NCI-H1092 (cell line): ENCODE measurements around the gene CA6.
"Not testable (repeated sequence)": the region's sequence is repeated elsewhere in the genome, so short reads cannot be mapped to it uniquely, and the experiment has no call there.

Experiments used
- DNase-seq: peaks from one replicate; lab custom pipeline; 2025; lab: John Stamatoyannopoulos, UW

CA6 gene

DNA sequence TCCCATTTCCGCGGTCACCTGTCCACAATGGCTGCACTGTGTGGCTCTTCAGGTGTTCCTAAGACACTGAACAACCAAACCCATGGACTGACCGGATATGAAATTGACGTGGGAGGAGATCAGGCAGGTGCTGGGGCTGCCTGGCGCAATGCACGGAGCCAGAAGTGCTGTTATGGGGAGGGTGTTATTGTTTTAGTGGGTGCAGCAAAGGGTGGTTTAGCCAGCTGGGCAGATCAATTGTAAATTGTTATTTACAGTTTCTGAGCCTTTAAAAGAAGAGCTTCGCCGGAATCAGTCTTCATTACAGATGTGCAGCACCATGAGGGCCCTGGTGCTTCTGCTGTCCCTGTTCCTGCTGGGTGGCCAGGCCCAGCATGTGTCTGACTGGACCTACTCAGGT lies at the start of gene CA6:
Gene CA6, plus strand, starts transcription at position 301 of the 400 bp plus-strand sequence. Its CDS starts 19 bp downstream, at position 320.
- no peak for DNase-seq

DNA sequence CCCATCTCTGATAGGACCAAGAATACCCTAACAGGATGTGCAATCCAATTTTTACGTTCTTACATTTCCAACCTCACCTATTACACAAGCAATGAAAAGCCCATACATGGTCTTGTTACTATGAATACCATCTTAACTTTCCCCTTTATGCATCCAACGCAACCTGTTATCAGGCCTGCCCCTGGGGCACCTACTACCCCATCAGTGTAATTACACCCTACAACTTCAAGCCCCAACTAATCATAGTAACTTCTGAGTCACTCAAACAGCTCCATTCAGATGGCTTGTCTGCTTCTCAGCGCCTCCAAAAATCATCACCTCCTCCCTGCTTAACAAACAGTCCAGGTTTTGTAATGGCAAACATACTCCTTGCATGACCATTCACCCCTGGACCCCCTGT lies 48.9 kb upstream of the CA6 start:
- DNase-seq = not testable (repeated sequence)

DNA sequence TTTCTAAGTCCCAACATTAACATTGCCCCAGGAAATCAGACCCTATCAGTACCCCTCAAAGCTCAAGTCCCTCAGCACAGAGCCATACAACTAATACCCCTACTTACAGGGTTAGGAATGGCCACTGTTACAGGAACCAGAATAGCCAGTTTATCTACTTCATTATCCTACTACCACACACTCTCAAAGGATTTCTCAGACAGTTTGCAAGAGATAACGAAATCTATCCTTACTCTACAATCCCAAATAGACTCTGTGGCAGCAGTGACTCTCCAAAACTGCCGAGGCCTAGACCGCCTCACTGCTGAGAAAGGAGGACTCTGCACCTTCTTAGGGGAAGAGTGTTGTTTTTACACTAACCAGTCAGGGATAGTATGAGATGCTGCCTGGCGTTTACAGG lies 48.2 kb upstream of the CA6 start:
- DNase-seq = not testable (repeated sequence)

DNA sequence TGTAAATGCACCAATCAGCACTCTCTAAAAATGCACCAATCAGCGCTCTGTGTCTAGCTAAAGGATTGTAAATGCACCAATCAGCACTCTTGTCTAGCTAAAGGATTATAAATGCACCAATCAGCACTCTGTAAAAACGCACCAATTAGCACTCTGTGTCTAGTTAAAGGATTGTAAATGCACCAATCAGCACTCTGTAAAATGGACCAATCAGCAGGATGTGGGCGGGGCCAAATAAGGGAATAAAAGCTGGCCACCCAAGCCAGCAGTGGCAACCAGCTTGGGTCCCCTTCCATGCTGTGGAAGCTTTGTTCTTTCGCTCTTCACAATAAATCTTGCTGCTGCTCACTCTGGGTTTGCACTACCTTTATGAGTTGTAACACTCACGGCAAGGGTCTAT lies 47.2 kb upstream of the CA6 start:
- DNase-seq = not testable (repeated sequence)

DNA sequence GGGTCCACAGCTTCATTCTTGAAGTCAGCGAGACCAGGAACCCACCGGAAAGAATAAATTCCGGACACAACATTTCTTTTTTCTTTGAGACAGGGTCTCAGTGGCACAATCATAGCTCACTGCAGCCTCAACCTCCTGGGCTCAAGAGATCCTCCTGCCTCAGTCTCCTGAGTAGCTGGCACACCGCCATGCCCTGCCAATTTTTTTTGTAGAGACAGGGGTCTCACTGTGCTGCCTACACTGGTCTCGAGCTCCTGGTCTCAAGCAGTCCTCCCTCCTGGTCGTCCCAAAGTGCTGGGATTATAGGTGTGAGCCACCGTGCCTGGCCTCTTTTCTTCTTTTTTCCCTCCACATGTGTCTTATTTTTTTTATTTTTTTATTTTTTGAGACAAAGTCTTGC lies 46.6 kb upstream of the CA6 start:
- DNase-seq = no peak

DNA sequence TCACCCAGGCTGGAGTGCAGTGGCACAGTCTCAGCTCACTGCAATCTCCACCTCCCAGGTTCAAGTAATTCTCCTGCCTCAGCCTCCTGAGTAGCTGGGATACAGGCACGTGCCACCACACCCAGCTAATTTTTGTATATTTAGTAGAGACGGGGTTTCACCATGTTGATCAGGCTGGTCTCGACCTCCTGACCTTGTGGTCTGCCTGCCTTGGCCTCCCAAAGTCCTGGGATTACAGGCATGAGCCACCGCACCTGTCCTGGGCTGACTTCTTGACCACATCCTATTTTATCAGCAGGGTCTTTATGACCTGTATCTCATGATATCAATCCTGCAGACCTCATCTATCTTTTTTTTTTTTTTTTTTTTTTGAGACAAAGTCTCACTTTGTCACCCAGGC lies 45.0 kb upstream of the CA6 start:
- not testable (repeated sequence) for DNase-seq

DNA sequence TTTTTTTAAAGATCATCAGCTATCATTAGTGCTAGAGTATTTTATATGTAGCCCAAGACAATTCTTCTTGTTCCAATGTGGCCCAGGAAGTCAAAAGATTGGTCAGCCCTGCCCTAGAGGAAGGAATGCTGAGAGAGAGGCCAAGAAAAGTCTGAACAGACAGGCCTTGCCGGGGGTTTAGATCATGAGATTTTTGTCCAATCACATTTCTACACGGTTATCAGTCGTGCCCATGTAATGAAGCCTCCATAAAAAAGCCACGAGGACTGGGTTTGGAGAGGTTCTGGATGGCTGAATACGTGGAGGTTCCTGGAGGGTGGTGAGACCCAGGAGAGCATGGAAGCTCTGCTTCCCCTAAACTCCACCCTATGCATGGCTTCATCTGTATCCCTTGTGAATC lies 42.9 kb upstream of the CA6 start:
- DNase-seq = no peak

DNA sequence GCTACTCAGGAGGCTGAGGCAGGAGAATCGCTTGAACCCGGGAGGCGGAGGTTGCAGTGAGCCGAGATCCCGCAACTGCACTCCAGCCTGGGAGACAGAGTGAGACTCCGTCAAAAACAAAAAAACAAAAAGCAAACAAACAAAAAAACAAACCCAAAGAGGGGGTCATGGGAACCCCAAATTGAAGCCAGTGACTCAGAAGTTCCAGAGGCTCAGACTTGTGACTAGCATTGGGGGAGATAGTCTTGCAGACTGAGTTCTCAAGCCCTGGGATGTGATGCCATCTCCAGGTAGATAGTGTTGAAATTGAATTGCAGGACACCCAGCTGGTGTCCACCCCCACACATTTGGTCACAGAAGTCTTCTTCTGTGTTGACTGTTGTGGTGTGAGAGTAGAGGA lies 42.3 kb upstream of the CA6 start:
- no peak for DNase-seq

DNA sequence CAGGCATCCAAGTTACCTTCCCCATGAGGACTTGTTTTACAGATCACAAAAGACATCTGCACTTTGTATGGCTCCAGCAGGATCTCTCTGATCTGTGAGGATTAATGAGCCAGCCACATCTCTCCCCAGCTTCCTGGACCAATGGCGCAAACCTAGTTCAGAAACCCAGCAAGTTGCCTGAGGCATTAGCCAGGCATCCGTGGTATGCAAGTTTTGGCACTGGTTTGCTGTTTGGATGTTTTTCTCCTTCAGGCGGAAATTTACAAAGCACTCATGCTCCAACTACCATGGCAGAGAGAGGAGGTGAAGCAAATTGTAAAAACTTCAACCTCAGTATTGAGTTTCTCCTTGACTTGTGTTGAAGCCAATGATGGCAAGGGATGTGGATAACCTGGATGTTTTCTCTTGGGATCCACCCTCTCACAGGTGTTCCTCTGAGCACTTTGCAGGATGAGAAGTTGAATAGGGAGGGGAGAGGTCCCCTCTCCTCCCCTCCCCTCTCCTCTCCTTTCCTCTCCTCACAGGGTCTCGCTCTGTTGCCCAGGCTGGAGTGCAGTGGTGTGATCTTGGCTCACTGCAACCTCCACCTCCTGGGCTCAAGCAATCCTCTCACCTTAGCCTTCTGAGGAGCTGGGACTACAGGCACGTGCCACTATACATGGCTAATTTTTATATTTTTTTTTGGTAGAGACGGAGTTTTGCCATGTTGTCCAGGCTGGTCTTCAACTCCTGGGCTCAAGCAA lies 41.6 kb upstream of the CA6 start:
- no peak for DNase-seq

DNA sequence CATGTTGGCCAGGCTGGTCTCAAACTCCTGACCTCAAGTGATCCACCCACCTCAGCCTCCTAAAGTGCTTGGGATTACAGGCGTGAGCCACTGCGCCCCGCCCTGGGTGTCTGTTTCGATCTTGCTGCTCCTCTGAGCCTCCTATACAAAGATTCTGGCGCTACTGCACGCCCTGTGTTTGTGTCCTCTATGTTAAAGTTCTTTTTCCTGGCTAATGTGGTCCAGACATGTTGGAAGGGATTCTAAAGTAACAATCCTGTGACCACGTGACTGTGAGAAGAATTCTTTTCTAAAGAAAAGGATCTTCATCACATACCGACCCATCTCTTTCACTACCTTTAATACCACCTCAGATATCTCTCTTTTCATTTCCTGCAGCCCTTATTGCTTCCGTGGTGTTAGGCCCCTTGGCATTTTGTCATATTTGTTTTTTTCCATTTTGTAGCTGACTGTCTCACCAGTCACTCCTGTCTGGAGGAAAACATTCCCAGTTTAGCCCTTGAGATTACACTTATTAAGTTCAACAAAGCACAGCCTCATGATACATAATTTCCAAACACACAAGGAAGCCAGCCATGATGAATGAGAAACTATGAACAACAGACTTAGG lies 40.0 kb upstream of the CA6 start:
- no peak for DNase-seq

DNA sequence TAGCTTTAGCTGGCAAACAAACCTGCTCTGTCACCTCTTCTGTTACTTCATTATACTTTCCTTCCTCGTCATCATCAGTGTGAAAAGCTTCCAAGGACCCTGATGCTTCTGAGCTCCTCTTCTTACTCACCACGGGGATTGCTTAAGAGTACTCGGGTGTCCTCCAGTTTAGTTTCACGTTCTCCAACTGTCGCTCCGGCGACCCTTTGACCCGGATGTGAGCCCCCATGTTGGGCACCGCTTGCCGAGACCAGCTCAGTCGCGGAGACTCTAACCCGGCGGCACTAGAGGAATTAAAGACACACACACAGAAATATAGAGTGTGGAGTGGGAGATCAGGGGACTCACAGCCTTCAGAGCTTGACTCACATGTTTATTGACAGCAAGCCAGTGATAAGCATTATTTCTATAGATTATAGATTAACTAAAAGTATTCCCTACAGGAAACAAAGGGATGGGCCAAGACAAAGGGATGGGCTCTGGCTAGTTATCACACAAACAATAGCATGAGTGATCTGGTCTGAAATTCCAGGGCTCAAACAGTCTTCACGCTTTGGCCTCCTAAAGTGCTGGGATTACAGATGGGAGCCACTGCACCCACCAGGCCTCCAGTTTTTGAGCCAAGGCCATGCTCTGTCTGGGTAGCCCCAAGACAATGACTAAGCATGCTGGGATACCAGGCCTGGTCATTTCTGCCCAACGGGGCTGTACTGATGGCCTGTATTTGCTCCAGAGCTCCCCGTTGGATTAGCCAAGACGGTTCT lies 37.1 kb upstream of the CA6 start:
- DNase-seq = no peak

DNA sequence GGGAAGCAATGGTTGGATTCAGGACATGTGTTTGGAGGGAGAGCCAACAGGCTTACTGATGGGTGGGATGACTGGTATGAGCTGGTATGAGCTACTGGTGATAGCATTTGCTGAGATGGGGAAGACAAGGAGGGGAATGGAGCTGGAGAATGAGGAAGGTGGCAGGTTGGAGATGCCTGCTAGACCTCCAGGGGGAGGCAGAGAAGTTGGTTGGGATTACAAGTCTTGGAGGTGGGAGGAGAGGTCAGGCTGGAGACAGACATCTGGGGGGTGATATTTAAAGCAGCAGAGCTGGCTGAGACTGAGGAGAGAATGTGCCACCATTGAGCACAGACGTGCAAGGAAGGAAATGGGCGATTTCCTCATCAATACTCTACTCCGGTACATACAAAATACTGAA lies 35.3 kb upstream of the CA6 start:
- no peak for DNase-seq

DNA sequence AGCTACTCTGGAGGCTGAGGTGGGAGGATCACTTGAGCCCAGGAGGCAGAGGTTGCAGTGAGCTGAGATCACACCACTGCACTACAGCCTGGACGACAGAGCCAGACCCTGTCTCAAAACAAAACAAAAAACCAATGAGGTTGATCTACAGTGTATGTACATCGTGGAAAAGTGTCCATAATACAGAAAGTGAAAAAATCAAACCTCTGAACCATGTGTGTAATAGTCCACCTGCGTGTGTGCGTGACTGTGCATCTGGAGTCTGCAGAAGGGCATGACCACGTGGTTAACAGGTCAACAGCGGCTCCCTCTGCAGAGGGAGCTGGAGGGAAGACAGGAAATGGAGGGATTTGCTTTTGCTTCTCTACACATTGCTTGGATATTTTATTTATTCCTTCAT lies 34.8 kb upstream of the CA6 start:
- DNase-seq = no peak

DNA sequence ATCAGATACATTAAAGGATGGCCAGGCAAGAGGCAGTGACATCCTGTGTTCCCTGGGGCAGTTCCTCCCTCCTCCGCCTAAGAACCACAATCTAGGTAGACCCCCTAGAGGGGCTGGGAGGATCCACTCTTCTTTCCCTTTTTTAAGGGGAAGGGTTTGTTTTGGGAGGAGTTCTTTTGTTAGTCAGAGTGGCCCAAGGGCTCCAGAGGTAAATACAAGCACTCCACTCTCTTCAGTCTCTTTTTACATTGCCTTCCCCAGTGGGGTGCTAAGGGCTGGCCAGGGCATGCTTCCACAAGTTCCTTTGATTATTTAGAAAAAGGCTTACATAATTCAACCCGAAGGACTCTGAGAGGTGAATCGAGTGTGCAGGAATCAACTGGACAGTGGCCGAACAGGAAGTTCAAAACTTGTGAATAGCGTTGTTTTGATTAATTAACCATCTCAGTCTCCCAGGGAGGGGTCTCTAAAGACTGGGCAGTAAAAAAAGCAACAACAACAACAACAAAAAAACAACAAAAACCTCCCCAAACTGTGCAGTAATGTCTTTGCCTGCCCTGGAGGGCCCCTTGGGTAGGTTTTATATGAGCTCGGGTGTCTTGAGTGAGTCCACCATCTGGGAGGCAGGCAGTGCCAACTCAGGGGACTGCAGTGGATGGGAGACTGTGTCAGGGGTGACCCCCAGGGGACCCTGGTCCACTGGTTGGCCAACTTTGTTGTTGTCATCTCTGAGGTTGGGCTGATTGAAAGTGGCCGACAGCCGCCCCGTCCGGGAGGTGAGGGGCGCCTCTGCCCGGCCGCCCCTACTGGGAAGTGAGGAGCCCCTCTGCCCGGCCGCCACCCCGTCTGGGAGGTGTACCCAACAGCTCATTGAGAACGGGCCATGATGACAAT lies 34.0 kb upstream of the CA6 start:
- no peak for DNase-seq

DNA sequence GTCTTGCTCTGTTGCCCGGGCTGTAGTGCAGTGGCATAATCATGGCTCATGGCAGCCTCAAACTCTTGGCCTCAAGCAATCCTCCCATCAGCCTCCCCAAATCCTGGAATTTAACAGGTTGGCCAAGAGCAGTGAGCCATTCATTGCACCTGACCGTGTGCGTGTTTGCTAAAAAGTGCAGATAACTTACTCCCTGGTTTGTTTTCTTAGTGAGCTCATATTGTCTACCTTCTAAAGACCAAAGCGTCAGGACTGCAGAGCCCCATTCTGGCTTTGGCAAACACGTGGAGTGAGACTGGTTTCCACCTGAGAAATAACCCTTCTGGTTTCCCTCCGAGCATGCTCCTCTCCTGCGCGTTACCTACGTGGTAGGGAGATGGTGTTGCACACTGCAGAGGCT lies 32.2 kb upstream of the CA6 start:
- no peak for DNase-seq

DNA sequence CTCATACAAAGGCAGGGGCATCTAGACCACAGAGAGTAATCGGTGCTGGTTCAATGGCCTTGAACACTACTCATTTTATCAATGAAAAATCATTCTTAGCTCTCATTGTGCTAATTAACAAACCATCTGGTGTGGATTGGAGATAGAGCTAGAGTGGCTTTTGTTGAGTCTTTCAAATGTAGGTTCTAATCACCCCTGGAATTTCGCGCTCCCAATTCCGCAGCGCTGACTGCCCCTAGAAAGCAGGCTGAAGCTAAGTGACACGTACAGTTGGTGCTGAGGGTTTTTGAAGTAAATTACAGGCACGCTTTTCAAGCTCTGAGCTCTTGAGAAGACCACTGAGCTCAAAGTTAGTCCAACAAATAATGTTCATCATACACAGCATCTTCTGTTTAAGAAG lies 31.2 kb upstream of the CA6 start:
- DNase-seq = no peak

DNA sequence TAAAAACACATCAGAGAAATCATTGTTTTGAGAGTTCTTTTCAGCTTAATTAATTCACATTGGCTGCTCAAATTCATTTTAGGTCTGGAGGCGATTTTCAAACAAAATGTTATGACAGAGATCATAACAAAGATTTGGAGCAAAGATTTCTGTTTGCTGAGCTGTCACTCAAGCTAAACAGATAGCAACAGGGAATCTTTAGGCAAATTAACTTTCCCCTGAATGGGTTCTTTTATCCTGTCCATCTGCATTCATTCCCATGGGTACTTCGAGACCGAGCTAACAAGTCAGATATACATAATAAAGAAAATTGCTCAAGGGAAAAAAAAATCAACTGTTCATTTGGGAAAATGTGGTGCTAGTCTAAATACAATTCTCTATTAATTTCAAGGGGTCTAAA lies 30.2 kb upstream of the CA6 start:
- DNase-seq = no peak

DNA sequence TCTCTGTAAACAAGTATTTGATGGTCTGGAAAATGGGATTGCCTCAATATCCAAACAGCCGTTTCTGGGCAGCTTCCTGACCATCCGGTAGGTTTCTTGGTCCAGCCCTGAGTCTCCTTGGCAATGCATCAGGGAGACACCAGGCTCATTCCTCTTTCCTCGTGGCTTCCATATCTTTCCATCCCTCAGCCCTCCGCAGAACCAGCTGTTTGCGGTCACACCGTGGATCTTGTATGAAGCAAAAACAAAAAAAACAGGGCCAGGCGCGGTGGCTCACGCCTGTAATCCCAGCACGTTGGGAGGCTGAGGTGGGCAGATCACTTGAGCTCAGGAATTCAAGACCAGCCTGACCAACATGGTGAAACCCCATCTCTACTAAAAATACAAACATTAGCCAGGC lies 28.1 kb upstream of the CA6 start:
- not testable (repeated sequence) for DNase-seq

DNA sequence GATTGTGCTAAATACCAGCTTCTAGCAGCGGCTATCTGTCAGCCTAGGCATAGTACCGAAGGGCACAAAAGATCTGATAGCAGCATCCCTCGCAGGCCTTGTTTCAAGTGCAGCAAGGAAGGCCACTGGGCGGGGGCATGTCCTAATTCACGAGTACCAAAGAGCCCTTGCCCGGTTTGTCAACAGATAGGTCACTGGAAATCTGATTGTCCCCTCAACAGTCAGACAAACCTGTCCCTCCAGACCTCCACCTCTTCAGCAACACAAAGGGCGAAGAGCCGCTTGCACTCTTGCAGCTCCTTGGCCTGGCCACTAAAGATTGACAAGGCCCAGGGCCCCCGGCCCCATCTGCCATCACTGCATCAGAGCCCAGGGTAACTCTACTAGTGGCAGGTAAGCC lies 22.7 kb upstream of the CA6 start:
- DNase-seq = no peak

DNA sequence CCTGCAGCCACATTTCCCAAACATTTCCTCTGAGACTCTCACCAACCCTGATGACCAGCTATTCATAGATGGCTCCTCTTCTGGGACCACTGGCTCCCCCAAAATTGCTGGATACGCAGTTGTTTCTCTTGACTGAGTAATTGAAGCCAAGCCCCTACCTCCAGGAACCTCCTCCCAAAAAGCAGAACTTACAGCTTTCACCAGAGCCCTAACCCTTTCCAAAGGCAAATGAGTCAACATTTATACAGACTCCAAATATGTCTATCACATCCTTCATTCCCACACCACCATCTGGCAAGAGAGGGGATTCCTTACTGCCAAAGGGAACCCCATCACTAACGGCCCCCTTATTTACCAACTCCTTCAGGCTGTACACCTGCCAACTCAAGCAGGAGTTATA lies 20.3 kb upstream of the CA6 start:
- DNase-seq = peak; percentile 29

DNA sequence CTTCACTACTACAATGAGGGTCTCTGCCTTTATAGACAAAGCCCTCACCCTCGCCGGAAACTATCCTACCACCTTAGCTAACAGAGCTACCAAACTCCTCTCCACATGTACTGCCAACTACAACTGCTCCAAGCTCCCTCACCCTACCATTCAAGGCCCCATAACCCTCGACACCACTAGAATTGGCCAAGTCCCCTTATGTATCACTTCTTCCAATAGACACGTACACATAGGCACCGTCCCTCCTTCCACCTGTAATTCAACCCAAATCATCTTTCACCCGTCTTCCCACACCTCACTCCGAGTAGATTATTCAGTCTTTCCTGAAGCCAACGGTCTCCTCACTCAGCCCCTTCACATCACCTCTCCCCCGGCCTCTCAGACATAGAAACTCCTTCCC lies 19.7 kb upstream of the CA6 start:
- DNase-seq = no peak
